ENCODE measurements around the gene ME3.

DNA sequence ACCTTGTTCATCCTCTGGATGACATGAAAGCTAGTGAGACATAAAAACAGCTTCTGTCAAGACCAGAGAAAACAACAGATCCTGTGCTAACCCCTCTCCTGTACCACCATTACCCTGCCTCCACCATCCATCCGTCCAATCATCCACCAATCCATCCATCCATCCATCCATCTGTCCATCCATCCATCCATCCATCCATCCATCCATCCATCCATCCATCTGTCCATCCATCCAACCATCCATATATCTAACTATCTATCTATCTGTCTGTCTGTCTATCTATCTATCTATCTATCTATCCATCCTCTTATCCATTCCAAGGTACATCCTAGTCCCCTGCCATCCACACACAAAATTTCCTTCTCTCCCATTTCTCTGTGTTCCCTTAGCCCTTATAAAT, 46.6 kb upstream of the ME3 start:
- no peak for TF ChIP-seq YY1 (IDR thresholded peaks at IDR 0.05; ENCODE audit: insufficient read depth, insufficient read length)
- TF ChIP-seq SUZ12 (IDR thresholded peaks at IDR 0.05; ENCODE audit: extremely low read depth, insufficient read depth, insufficient read length): no peak
- TF ChIP-seq ZNF274 (IDR thresholded peaks at IDR 0.05; ENCODE audit: low read depth, low read length): no peak
